ENCODE measurements around the gene KCTD4. TPM values are rescaled to one million over a fixed set of nuclear protein-coding genes. Genes with fewer than 3 reads are reported as not detected.

Gene KCTD4
- total and polyA plus RNA-seq, 2 donors (not counting 3 experiments of a cell fraction or from before 2014, with no cell fraction given), result not detected

DNA sequence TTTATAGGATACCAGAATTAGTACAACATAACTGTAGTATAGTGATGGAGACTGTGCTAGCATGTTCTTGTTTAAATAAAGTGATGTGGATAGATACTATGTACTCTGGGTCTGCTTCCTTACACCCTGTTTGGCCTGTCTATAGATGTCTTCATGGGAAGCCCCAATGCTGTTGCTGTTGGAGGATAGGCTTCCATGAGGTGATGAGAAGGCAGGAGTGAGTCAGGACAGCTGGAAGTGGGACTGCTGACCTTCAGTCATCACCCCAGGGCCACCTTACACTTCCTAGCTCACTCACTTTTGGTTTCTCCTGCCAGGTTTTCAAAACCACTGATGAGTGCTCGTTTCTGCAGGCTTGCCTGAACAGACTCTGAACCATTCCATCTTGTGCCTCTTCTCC is 4.2 kb downstream of the KCTD4 start:
- Histone ChIP-seq H3K9me3 (replicated peaks; ENCODE audit: control insufficient read depth, insufficient read depth, low read length) (no peaks in the 10 kb centered on the region), H3K4me1 (ENCODE audit: control insufficient read depth, extremely low read depth, insufficient read depth, low read length) (peaks cover 13% of the 10 kb centered on the region), H2AFZ (ENCODE audit: low read depth, low read length) (no peak overlapping the region), H3K4me2 (ENCODE audit: insufficient read depth, low read length) (no peak overlapping the region), H3K27ac (ENCODE audit: insufficient read depth, low read depth, low read length) (no peak overlapping the region), H3K36me3 (ENCODE audit: control insufficient read depth in 2 of 2, extremely low read depth in 1 of 2, insufficient read depth in 2 of 2, low read length in 2 of 2) (no peaks in the 10 kb centered on the region), H4K20me1 (replicated peaks; ENCODE audit: control insufficient read depth, extremely low read depth, insufficient read depth, low read length) (no peaks in the 10 kb centered on the region), H3K9me1 (replicated peaks; ENCODE audit: control insufficient read depth, extremely low read depth, insufficient read depth, low read length) (no peaks in the 10 kb centered on the region), H3K9ac (replicated peaks; ENCODE audit: extremely low read depth, insufficient read depth, low read length) (no peak overlapping the region), H3K79me2 (ENCODE audit: control insufficient read depth, insufficient read depth, low read length) (no peaks in the 10 kb centered on the region), H3K4me3 (replicated peaks in 1 of 3; ENCODE audit: insufficient read depth in 1 of 3, low read depth in 1 of 3, low read length in 3 of 3) (no peak overlapping the region), H3K27me3 (ENCODE audit: control insufficient read depth in 2 of 2, insufficient read depth in 2 of 2, low read length in 2 of 2) (no peaks in the 10 kb centered on the region)
- FAIRE-seq, result no peak
- no TSS peak for BruUV-seq (replicated peaks)
- dilution Hi-C loops (cut with MboI; ENCODE audit: extremely low pct_ligation_motif_present, low sequenced_read_pairs), result no loop called here
- intact Hi-C loops (cut with micrococcal nuclease), result no loop called here
- TF ChIP-seq, protein P1, sequence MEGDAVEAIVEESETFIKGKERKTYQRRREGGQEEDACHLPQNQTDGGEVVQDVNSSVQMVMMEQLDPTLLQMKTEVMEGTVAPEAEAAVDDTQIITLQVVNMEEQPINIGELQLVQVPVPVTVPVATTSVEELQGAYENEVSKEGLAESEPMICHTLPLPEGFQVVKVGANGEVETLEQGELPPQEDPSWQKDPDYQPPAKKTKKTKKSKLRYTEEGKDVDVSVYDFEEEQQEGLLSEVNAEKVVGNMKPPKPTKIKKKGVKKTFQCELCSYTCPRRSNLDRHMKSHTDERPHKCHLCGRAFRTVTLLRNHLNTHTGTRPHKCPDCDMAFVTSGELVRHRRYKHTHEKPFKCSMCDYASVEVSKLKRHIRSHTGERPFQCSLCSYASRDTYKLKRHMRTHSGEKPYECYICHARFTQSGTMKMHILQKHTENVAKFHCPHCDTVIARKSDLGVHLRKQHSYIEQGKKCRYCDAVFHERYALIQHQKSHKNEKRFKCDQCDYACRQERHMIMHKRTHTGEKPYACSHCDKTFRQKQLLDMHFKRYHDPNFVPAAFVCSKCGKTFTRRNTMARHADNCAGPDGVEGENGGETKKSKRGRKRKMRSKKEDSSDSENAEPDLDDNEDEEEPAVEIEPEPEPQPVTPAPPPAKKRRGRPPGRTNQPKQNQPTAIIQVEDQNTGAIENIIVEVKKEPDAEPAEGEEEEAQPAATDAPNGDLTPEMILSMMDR (IDR thresholded peaks at IDR 0.05; ENCODE audit: extremely low read depth in 1 of 2, insufficient read depth in 1 of 2, low read depth in 1 of 2, low read length in 2 of 2), result no peak
- TF ChIP-seq MYC (IDR thresholded peaks at IDR 0.05; ENCODE audit: low read depth, low read length), result no peak
- TF ChIP-seq EZH2 (IDR thresholded peaks at IDR 0.05; ENCODE audit: borderline replicate concordance, low read depth, low read length, severe bottlenecking), result no peak
- no peak for TF ChIP-seq POLR2AphosphoS5 (IDR thresholded peaks at IDR 0.05; ENCODE audit: insufficient read depth, low read depth, low read length)
- TF ChIP-seq GATA2 (IDR thresholded peaks at IDR 0.05; ENCODE audit: insufficient read depth, insufficient read length, low read depth, low read length), result no peak
- TF ChIP-seq, protein P2, sequence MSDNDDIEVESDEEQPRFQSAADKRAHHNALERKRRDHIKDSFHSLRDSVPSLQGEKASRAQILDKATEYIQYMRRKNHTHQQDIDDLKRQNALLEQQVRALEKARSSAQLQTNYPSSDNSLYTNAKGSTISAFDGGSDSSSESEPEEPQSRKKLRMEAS (IDR thresholded peaks at IDR 0.05; ENCODE audit: insufficient read depth, insufficient read length), result no peak
- TF ChIP-seq FOS (IDR thresholded peaks at IDR 0.05; ENCODE audit: borderline replicate concordance, insufficient read depth, low read length), result no peak
- TF ChIP-seq JUN (IDR thresholded peaks at IDR 0.05; ENCODE audit: borderline replicate concordance, insufficient read depth, insufficient read length, low read depth), result no peak
- TF ChIP-seq POLR2A (IDR thresholded peaks at IDR 0.05; ENCODE audit: low read depth, low read length), result no peak
- POLR2A ChIA-PET, result no interaction called here
- DNase-seq (ENCODE audit: low read depth, low spot score), result no peak
- CTCF ChIA-PET, result interaction anchor here (1.2 kb wide), 1 partner anchor 23 kb away, joined by 3 read pairs; no protein-coding TSS in a partner anchor
